Globus pallidus (tissue), 1 donor: Measurements from ENCODE around the gene TEX12.

Experiments used
- DNase-seq: peaks from one replicate; pipeline ENCODE4 v3.0.0-alpha.2; 2015; ENCODE audit warnings: low spot score

The TEX12 gene

DNA sequence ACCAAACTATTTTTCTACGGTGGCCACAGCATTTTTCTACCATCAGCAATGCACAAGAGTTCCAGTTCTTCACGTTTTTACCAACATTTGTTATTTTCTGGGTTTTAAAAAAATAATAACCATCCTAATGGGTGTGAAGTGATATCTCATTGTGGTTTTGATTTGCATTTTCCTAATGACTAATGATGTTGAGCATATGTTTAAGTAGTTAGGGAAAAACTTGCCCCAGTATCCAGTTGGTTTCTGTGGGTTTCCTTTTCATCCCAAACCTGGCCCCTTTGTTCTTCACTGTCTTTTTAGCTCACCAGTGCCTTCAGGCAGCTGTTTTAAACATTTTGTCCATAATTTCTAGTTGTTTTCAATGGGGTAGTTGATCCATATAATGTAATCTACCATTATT lies 44.4 kb downstream of the TEX12 start:
- no peak for DNase-seq

- DNase-seq: no peak
Observed at GRCh38 chr11:112212290-112212689, 45.1 kb downstream of the TEX12 start.

GRCh38 chr11:112212710-112213109 lies 45.5 kb downstream of the TEX12 start:
- DNase-seq: no peak

GRCh38 chr11:112213753-112214152 lies 46.6 kb downstream of the TEX12 start:
- DNase-seq: no peak

DNA sequence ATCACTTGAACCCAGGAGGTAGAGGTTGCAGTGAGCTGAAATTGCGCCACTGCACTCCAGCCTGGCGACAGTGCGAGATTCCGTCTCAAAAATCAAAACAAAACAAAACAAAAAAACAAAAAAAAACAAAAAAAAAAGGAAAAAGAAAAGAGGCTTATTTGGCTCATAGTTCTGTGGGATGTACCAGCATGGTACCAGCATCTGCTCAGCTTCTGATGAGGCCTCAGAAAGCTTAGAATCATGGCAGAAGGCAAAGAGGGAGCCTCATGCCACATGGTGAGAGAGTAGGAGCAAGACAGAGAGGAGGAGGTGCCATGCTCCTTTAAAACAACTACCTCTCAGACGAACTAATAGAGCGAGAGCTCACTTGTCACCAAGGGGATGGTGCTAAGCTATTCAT lies 48.4 kb downstream of the TEX12 start:
- DNase-seq: no peak

DNA sequence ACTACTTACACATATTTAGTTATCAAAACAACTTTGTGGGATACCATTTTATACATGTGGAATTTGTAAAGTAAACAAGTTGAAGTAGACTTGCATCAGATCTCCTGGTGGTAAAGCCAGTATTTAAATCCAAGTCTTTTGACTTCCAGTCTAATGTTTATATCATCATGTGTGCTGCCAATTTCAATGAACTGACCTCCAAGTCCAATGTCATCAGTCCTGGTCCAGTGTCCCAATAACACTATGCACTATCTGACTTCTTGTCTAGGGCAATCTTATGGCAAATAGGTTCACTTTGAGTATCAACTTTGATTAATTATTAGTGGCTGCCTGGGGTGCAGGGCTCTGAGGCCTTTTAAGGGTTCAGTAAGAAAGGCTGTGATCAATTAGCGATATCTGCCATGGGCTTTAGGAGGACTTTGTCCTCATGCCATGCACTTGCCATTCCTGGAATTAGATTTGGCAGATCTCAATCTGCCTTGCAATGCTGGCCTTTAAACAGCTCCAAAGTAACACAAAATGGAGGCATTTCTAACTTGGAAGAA lies 49.5 kb downstream of the TEX12 start:
- DNase-seq: no peak

DNA sequence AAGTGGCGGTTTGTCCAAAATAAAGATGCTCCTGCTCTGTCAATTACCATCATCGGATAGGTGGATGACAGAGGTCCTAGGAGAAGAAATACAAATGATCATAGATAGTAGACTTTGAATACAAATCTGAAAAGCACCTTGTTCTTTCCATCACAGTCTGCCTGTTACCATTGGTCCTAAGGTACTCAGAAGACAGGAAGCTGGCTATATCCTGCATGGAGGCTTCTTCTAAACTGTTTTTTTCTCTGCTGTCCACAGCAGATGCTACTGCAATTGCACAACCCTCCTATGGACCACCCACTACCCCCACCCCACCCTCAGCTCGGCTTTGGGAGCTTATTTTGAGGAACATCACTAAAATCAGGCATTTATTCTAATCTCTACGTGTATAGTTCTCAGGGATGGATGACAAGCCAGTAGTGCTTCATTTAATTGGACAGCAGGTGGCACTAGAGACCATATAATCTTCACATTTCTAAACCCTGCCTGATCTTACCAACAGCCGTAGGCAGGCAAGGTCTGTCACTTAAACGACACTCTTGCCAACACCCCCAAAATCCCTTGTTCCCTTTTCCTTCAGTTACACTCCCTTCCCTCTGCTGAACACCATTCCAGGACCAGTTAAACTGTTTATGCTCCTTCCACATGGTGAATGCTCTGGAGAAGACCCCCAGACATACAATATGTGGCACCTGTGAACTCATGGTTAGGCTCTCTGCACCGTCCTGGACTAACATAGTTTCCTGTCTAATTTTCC lies 52.5 kb downstream of the TEX12 start:
- peak; percentile 79 for DNase-seq

- DNase-seq: no peak
Observed at GRCh38 chr11:112221274-112221835, 54.2 kb downstream of the TEX12 start.
